Osteocyte (in vitro differentiated cells): Measurements from ENCODE around the gene ITFG1. TPM values are rescaled to one million over a fixed set of nuclear protein-coding genes. Genes with fewer than 3 reads are reported as not detected.

Source experiments
- DNase-seq: peaks from one replicate; pipeline ENCODE4 v3.0.0; 2021; ENCODE audit warnings: mixed read lengths; ENCODE audit not compliant: unreplicated experiment; ENCODE audit errors: extremely low spot score
- H3K27ac Mint-ChIP-seq: one replicate; pipeline ENCODE4 v1.8.0; 2021; ENCODE audit warnings: mild to moderate bottlenecking, mixed read lengths; ENCODE audit not compliant: unreplicated experiment
- H3K27me3 Mint-ChIP-seq: one replicate; pipeline ENCODE4 v1.8.0; 2021; ENCODE audit warnings: mixed read lengths; ENCODE audit not compliant: unreplicated experiment
- H3K36me3 Mint-ChIP-seq: one replicate; pipeline ENCODE4 v1.8.0; 2021; ENCODE audit warnings: mixed read lengths; ENCODE audit not compliant: unreplicated experiment
- H3K4me1 Mint-ChIP-seq: one replicate; pipeline ENCODE4 v1.8.0; 2021; ENCODE audit warnings: mixed read lengths; ENCODE audit not compliant: unreplicated experiment
- H3K4me3 Mint-ChIP-seq: one replicate; pipeline ENCODE4 v1.8.0; 2021; ENCODE audit warnings: mild to moderate bottlenecking, moderate library complexity, mixed read lengths; ENCODE audit not compliant: unreplicated experiment
- H3K9me3 Mint-ChIP-seq: one replicate; pipeline ENCODE4 v1.8.0; 2021; ENCODE audit warnings: mixed read lengths; ENCODE audit not compliant: unreplicated experiment
- total RNA-seq: library from RNA; stranded (reverse); gene quantifications from 2 replicates; pipeline ENCODE4 v1.2.1, GENCODE V29; 2021
- TF ChIP-seq, protein P1 (sequence below): fragments of 200-600 bp; sonication (generic); IDR thresholded peaks from 2 replicates; pipeline ENCODE4 v1.5.0; 2021; ENCODE audit warnings: antibody characterized with exemption, mild to moderate bottlenecking, moderate library complexity

The ITFG1 gene
- total RNA-seq, 1 donor from 2014 or later, result 69.5 TPM

DNA sequence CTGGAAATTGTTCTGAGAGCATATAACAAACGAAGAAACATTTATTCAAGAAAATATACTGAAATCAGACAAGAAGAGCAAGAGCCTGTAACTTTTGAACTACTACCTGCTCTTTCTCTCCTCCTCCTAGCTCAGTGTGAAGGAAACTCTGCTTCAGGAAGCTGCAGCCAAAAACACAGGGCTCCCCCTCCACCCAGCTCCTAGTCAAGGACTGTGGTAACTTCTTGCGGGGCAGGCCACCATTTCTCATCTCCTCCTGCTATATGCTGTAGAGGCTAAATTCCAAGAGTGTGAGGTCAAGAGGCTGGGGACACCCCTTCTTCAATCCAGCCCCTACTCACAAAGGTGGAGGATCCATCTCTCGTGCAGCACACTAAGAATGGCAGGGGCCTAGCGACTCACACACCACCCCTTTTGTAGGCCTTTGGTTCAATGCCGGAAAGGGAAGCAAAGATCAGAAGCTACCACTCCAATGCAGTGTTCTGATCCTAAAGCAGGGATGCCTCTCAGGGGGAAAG is 74.6 kb downstream of the ITFG1 start:
- TF ChIP-seq, protein P1, sequence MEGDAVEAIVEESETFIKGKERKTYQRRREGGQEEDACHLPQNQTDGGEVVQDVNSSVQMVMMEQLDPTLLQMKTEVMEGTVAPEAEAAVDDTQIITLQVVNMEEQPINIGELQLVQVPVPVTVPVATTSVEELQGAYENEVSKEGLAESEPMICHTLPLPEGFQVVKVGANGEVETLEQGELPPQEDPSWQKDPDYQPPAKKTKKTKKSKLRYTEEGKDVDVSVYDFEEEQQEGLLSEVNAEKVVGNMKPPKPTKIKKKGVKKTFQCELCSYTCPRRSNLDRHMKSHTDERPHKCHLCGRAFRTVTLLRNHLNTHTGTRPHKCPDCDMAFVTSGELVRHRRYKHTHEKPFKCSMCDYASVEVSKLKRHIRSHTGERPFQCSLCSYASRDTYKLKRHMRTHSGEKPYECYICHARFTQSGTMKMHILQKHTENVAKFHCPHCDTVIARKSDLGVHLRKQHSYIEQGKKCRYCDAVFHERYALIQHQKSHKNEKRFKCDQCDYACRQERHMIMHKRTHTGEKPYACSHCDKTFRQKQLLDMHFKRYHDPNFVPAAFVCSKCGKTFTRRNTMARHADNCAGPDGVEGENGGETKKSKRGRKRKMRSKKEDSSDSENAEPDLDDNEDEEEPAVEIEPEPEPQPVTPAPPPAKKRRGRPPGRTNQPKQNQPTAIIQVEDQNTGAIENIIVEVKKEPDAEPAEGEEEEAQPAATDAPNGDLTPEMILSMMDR, result no peak

DNA sequence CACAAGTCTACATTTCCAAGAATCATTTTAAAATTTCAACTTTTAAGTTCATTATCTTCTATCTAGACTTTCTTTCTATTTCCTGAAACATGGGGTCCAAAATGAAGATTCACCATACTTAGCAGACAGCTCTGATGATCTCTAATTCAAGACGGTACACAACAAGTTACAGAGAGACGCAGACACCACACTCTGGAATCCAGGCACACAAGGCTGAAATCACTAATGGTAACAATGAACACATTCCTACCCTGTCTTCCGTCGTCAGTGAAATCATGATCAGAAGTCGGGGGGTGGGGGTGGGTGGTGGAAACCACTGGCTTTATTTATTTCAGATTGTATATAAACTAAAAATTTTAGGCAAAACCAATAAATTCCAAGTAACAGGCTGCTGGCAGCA is 78.5 kb downstream of the ITFG1 start:
- peaks cover 2% of the 10 kb centered on the region for H3K4me1 Mint-ChIP-seq
- no peak for DNase-seq
- H3K27ac Mint-ChIP-seq, result no peak overlapping the region
- TF ChIP-seq, protein P1, result no peak
- no peaks in the 10 kb centered on the region for H3K9me3 Mint-ChIP-seq
- peaks cover 2% of the 10 kb centered on the region for H3K36me3 Mint-ChIP-seq
- H3K27me3 Mint-ChIP-seq, result no peaks in the 10 kb centered on the region
- no peak overlapping the region for H3K4me3 Mint-ChIP-seq

More for the DNA sequence above, 74.6 kb downstream of the ITFG1 start:
- H3K9me3 Mint-ChIP-seq, result peaks cover 4% of the 10 kb centered on the region
- no peak overlapping the region for H3K4me3 Mint-ChIP-seq
- DNase-seq, result no peak
- H3K36me3 Mint-ChIP-seq, result peaks cover 4% of the 10 kb centered on the region
- H3K4me1 Mint-ChIP-seq, result peaks cover 2% of the 10 kb centered on the region
- no peak overlapping the region for H3K27ac Mint-ChIP-seq
- H3K27me3 Mint-ChIP-seq, result no peaks in the 10 kb centered on the region

DNA sequence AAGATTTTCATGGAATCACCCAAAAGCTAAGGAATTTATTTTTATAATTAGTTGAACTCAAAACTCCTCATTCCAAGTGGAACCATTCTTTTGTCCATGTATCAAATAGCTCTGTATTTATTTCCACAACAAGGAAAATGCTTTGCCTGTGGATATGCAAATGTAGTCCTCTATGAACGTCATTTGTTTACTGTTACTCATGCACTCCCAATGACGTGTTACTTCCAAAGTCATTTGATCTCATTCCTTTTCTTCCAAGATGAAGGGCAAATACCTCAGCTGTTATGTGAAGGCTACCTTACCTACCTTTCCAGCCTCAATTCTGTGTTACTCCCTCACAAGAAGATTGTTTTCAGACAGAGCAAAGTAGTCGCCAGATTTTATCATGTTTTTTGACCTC is 83.7 kb downstream of the ITFG1 start:
- TF ChIP-seq, protein P1, result no peak
- Mint-ChIP-seq H3K27me3 (no peaks in the 10 kb centered on the region), H3K27ac (no peak overlapping the region), H3K4me1 (peaks cover 2% of the 10 kb centered on the region), H3K9me3 (no peaks in the 10 kb centered on the region), H3K4me3 (no peak overlapping the region), H3K36me3 (peaks cover 11% of the 10 kb centered on the region)
- DNase-seq, result no peak

DNA sequence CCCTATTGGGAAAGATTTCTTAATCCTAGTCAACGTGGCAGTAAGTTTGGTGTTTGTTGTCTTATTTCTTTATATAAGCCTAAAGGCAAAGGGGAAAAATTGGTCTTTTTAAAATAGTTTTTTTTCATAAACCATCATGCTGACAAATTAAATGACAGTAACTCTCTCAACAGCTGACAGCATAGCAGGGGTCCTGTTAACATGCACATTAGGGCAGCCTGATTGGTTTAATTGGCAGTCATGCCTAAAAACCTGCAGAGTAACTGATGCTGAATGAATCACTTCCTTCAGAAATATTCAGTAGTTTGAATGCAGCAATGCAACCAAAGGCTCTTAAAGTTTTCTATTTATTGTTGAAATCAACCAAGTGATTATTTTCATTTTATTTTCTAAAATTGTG is 85.4 kb downstream of the ITFG1 start:
- no peak overlapping the region for H3K27ac Mint-ChIP-seq
- no peaks in the 10 kb centered on the region for H3K4me1 Mint-ChIP-seq
- no peak overlapping the region for H3K4me3 Mint-ChIP-seq
- DNase-seq, result no peak
- no peaks in the 10 kb centered on the region for H3K9me3 Mint-ChIP-seq
- no peaks in the 10 kb centered on the region for H3K27me3 Mint-ChIP-seq
- peaks cover 13% of the 10 kb centered on the region for H3K36me3 Mint-ChIP-seq
- TF ChIP-seq, protein P1, result no peak

DNA sequence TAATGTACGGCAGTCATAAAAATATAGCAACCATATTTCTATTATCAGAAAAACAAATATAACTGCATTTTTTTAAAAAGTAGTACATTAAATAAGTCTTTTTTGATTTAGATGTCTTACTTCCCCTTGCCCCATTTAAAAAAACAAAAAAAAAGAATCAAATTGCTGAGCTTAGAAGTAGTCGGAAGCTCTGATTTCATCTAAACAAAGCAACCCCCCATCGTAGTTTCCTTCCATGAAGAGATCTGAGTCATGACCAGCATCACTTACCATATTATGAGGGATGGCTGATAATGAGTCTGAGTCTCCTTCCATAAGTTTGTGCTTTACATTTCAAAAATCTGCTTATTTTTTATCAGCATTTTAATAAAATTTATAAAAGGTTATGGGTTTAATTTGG is 86.2 kb downstream of the ITFG1 start:
- no peak overlapping the region for H3K4me3 Mint-ChIP-seq
- no peaks in the 10 kb centered on the region for H3K4me1 Mint-ChIP-seq
- no peak for DNase-seq
- no peak overlapping the region for H3K27ac Mint-ChIP-seq
- H3K27me3 Mint-ChIP-seq, result no peaks in the 10 kb centered on the region
- peaks cover 15% of the 10 kb centered on the region for H3K36me3 Mint-ChIP-seq
- TF ChIP-seq, protein P1, result no peak
- H3K9me3 Mint-ChIP-seq, result no peaks in the 10 kb centered on the region
